A549 (cell line): Measurements from ENCODE around the gene MTPN. TPM values are rescaled to one million over a fixed set of nuclear protein-coding genes. Genes with fewer than 3 reads are reported as not detected.

Source experiments
- ATAC-seq, 2 experiments: fragments of 200-7000 bp in 1 of 2; fragments of >200 bp in 1 of 2; cut with Nextera tagmentation in 1 of 2; cut with Tn5 transposase in 1 of 2; 3 replicates each; pipeline versions ENCODE4 v1.8.0 to v1.9.1; 2018 to 2020; ENCODE audit warnings: mild to moderate bottlenecking in 1 of 2, moderate library complexity in 1 of 2
- CTCF ChIA-PET: fragments of 300-600 bp; sonication (Branson Sonifier 250); formaldehyde crosslinking; extraction: SDS; loops from one replicate; lab custom pipeline; 2021; ENCODE audit warnings: antibody characterized with exemption, inconsistent platforms; lab: Yijun Ruan, JAX
- POLR2A ChIA-PET: fragments of 350-600 bp; formaldehyde crosslinking; extraction: SDS; loops from one replicate; lab custom pipeline; 2021; ENCODE audit warnings: antibody characterized with exemption, inconsistent platforms; lab: Yijun Ruan, JAX
- DNase-seq, 2 experiments: peaks; one replicate each; pipeline versions ENCODE4 v3.0.0 to v3.0.0-alpha.2; 2011 to 2016; ENCODE audit warnings: low read depth in 1 of 2, low spot score in 1 of 2
- FAIRE-seq: peaks from 2 replicates; lab custom pipeline; 2011; peaks lifted over from hg19 to GRCh38; lab: Jason Lieb, UNC
- H3K27ac ChIP-seq, 2 experiments: fragments of >200 bp; sonication (Bioruptor Twin); formaldehyde crosslinking; 3 replicates each; pipeline ENCODE4 v1.5.1; 2016 to 2017
- H3K4me1 ChIP-seq: fragments of >200 bp; sonication (Bioruptor Twin); formaldehyde crosslinking; 3 replicates; pipeline ENCODE4 v1.6.1; 2016
- H3K4me2 ChIP-seq: fragments of >200 bp; sonication (Bioruptor Twin); formaldehyde crosslinking; 3 replicates; pipeline ENCODE4 v1.6.1; 2016
- H3K4me3 ChIP-seq: fragments of >200 bp; sonication (Bioruptor Twin); formaldehyde crosslinking; 3 replicates; pipeline ENCODE4 v1.5.1; 2016
- H3K9me3 ChIP-seq: fragments of >200 bp; sonication (Bioruptor Twin); formaldehyde crosslinking; 3 replicates; pipeline ENCODE4 v1.6.1; 2016
- BHLHE40 ChIP-seq: IDR thresholded peaks from 2 replicates; pipeline ENCODE4 v1.6.1; 2012; ENCODE audit warnings: low read depth, low read length, inconsistent platforms
- EHF ChIP-seq: fragments of 250-450 bp; sonication (Bioruptor Pico); IDR thresholded peaks from 2 replicates; pipeline ENCODE4 v1.5.0; 2020; ENCODE audit warnings: mild to moderate bottlenecking
- EP300 ChIP-seq, 2 experiments: fragments of >200 bp; sonication (Bioruptor Twin); formaldehyde crosslinking; IDR thresholded peaks; 2 replicates in 1 of 2; 3 replicates in 1 of 2; pipeline ENCODE4 v1.6.1; 2016 to 2017
- FOXS1 ChIP-seq: fragments of 250-450 bp; sonication (Bioruptor Pico); IDR thresholded peaks from 2 replicates; pipeline ENCODE4 v1.5.0; 2020; ENCODE audit warnings: mild to moderate bottlenecking, moderate library complexity
- GATA3 ChIP-seq: IDR thresholded peaks from 2 replicates; pipeline ENCODE4 v1.6.1; 2012; ENCODE audit warnings: borderline replicate concordance
- HOXA7 ChIP-seq: fragments of 250-450 bp; sonication (Bioruptor Pico); IDR thresholded peaks from 2 replicates; pipeline ENCODE4 v1.5.0; 2020; ENCODE audit warnings: mild to moderate bottlenecking, moderate library complexity
- JUNB ChIP-seq: fragments of >200 bp; sonication (Bioruptor Twin); formaldehyde crosslinking; IDR thresholded peaks from 2 replicates; pipeline ENCODE4 v1.6.1; 2016
- MYC ChIP-seq: IDR thresholded peaks from 2 replicates; pipeline ENCODE4 v1.6.1; 2012; ENCODE audit warnings: mild to moderate bottlenecking, inconsistent platforms, low read length, improper control_type of control experiment, borderline replicate concordance
- NPAS2 ChIP-seq: fragments of 250-450 bp; sonication (Bioruptor Pico); IDR thresholded peaks from 2 replicates; pipeline ENCODE4 v1.8.0; 2022; ENCODE audit warnings: mild to moderate bottlenecking, moderate library complexity, borderline replicate concordance
- PHF8 ChIP-seq: fragments of 200-600 bp; sonication (generic); IDR thresholded peaks from 2 replicates; pipeline ENCODE4 v1.6.1; 2016; ENCODE audit warnings: low read depth, mild to moderate bottlenecking, antibody characterized with exemption, moderate library complexity, borderline replicate concordance
- RAD21 ChIP-seq, 2 experiments: fragments of >200 bp in 1 of 2; sonication (Bioruptor Twin) in 1 of 2; formaldehyde crosslinking in 1 of 2; IDR thresholded peaks in 1 of 2; conservative IDR thresholded peaks in 1 of 2; 2 replicates in 1 of 2; 3 replicates in 1 of 2; pipeline ENCODE4 v1.6.1; 2012 to 2018; ENCODE audit warnings: inconsistent platforms in 1 of 2
- RARB ChIP-seq: fragments of 250-450 bp; sonication (Bioruptor Pico); IDR thresholded peaks from 2 replicates; pipeline ENCODE4 v1.8.0; 2021; ENCODE audit warnings: mild to moderate bottlenecking, moderate library complexity
- RCOR1 ChIP-seq: fragments of 150-350 bp; IDR thresholded peaks from 2 replicates; pipeline ENCODE4 v1.6.1; 2014; ENCODE audit warnings: antibody characterized with exemption, low read length, low read depth
- RFX5 ChIP-seq: fragments of 450-650 bp; IDR thresholded peaks from 2 replicates; pipeline ENCODE4 v1.7.1; 2014; ENCODE audit warnings: antibody characterized with exemption, mild to moderate bottlenecking, moderate library complexity
- SREBF2 ChIP-seq: fragments of 450-650 bp; IDR thresholded peaks from 2 replicates; pipeline ENCODE4 v1.6.1; 2014; ENCODE audit warnings: mild to moderate bottlenecking, moderate library complexity
- TFCP2L1 ChIP-seq: fragments of 250-450 bp; sonication (Bioruptor Pico); IDR thresholded peaks from 2 replicates; pipeline ENCODE4 v1.5.0; 2021; ENCODE audit warnings: mild to moderate bottlenecking
- WGBS: methylation state at CpG from one replicate; pipeline ENCODE4 v1.1.6; 2017; ENCODE audit errors: missing lambda C conversion rate; 5-methylcytosine and 5-hydroxymethylcytosine counted together
- polyA plus RNA-seq, 4 experiments: library from polyadenylated mRNA; depleted of rRNA in 3 of 4; stranded (reverse); fragments of >200 nt; fragmentation: RNase III in 1 of 4; extraction: RNeasy Plus Mini Kit Qiagen cat#74134 plus additional on column Dnase treatment in 1 of 4; gene quantifications; 2 replicates in 3 of 4; 3 replicates in 1 of 4; pipeline ENCODE4 v1.2.3, GENCODE V29; 2011 to 2017
- TF ChIP-seq, protein P1 (sequence below): fragments of >200 bp; sonication (Bioruptor Twin); formaldehyde crosslinking; IDR thresholded peaks from 3 replicates; pipeline ENCODE4 v1.5.1; 2016
- TF ChIP-seq, protein P2 (sequence below): fragments of >200 bp; sonication (Bioruptor Twin); formaldehyde crosslinking; IDR thresholded peaks from 3 replicates; pipeline ENCODE4 v1.6.1; 2016
- TF ChIP-seq, protein P3 (sequence below): IDR thresholded peaks from 2 replicates; pipeline ENCODE4 v1.6.1; 2012
- TF ChIP-seq, protein P4 (sequence below): fragments of 150-350 bp; IDR thresholded peaks from 2 replicates; pipeline ENCODE4 v1.6.1; 2014; ENCODE audit warnings: low read depth, mild to moderate bottlenecking, low read length

MTPN gene
- polyA plus RNA-seq, 2 of the 4 experiments (the other 2 are of a cell fraction), result 147 to 206 TPM

DNA sequence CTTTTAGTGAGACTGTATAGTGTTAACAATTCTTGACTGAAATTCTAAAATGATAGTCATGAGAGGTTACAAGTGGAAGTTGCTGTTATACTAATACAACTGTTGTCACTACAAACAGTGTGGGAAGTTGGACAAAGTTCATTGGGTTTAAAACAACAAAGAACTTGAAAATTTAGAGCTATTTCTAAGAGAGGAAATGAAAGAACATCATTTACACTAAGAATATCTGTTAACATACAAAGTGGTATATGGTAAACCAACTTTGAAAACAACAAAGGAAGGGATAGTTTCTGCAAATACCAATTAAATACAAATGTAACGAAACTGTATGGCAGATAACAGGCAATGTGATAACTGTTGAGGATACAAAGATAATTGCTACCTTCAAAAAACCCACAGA, 11.6 kb downstream of the MTPN start:
- DNase-seq (no peak), FAIRE-seq (no peak), ATAC-seq (no peak)
- ChIA-PET CTCF (interaction anchor here (1.2 to 1.8 kb wide), 2 partner anchors 9 to 165 kb away, joined by 3 to 7 read pairs; no protein-coding TSS in a partner anchor), POLR2A (no interaction called here)
- Histone ChIP-seq H3K4me1 (peaks cover 23% of the 10 kb centered on the region; the same call in 2 of the 3 replicates), H3K9me3 (no peaks in the 10 kb centered on the region), H3K4me3 (no peak overlapping the region), H3K4me2 (no peak overlapping the region), H3K27ac (no peak overlapping the region)
- WGBS, result 91% methylated on average over 1 of the region's 1 CpG
- TF ChIP-seq MYC, result no peak
- no peak for TF ChIP-seq GATA3
- TF ChIP-seq, protein P1, sequence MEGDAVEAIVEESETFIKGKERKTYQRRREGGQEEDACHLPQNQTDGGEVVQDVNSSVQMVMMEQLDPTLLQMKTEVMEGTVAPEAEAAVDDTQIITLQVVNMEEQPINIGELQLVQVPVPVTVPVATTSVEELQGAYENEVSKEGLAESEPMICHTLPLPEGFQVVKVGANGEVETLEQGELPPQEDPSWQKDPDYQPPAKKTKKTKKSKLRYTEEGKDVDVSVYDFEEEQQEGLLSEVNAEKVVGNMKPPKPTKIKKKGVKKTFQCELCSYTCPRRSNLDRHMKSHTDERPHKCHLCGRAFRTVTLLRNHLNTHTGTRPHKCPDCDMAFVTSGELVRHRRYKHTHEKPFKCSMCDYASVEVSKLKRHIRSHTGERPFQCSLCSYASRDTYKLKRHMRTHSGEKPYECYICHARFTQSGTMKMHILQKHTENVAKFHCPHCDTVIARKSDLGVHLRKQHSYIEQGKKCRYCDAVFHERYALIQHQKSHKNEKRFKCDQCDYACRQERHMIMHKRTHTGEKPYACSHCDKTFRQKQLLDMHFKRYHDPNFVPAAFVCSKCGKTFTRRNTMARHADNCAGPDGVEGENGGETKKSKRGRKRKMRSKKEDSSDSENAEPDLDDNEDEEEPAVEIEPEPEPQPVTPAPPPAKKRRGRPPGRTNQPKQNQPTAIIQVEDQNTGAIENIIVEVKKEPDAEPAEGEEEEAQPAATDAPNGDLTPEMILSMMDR, result no peak
- TF ChIP-seq NPAS2 (CRISPR knock-in tag), result no peak
- TF ChIP-seq SREBF2, result no peak
- TF ChIP-seq EP300 (IDR thresholded peaks at IDR 0.05), result no peak
- TF ChIP-seq, protein P2, sequence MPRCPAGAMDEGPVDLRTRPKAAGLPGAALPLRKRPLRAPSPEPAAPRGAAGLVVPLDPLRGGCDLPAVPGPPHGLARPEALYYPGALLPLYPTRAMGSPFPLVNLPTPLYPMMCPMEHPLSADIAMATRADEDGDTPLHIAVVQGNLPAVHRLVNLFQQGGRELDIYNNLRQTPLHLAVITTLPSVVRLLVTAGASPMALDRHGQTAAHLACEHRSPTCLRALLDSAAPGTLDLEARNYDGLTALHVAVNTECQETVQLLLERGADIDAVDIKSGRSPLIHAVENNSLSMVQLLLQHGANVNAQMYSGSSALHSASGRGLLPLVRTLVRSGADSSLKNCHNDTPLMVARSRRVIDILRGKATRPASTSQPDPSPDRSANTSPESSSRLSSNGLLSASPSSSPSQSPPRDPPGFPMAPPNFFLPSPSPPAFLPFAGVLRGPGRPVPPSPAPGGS, result no peak
- no peak for TF ChIP-seq PHF8
- TF ChIP-seq RAD21 (conservative IDR thresholded peaks at IDR 0.05 in 1 of 2, IDR thresholded peaks at IDR 0.05 in 1 of 2), result no peak
- no peak for TF ChIP-seq RFX5
- TF ChIP-seq, protein P3, sequence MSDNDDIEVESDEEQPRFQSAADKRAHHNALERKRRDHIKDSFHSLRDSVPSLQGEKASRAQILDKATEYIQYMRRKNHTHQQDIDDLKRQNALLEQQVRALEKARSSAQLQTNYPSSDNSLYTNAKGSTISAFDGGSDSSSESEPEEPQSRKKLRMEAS, result no peak
- TF ChIP-seq EHF, result no peak
- TF ChIP-seq, all 56 proteins: peak for 0

DNA sequence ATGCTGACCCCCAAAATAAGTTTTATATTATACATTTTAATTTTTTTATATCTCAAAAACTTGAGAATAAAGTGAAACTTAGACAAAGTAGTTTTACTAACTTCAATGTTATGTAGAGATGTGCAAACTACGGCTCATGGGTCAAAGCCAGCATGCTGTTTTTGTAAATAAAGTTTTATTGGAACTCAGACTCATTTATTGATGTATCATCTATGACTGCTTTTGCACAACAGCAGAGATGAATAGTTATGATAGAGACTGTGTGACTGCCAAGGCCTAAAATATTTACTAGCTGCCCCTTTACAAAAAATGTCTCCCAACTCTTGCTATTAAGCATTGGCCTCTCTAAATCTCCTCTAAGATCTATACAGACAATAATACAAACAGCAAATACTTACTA, 12.4 kb downstream of the MTPN start:
- no peak overlapping the region for H3K4me2 ChIP-seq

More for the DNA sequence above, 12.4 kb downstream of the MTPN start:
- Histone ChIP-seq H3K4me1 (peaks cover 25% of the 10 kb centered on the region; the same call in 2 of the 3 replicates), H3K4me3 (no peak overlapping the region), H3K27ac (no peak overlapping the region), H3K9me3 (no peaks in the 10 kb centered on the region)
- TF ChIP-seq, protein P2, result no peak
- TF ChIP-seq, protein P1, result no peak
- no peak for TF ChIP-seq BHLHE40
- TF ChIP-seq RCOR1, result no peak
- no peak for TF ChIP-seq TFCP2L1 (CRISPR knock-in tag)
- no peak for TF ChIP-seq HOXA7
- TF ChIP-seq JUNB, result no peak
- TF ChIP-seq RARB (CRISPR knock-in tag), result no peak
- no peak for TF ChIP-seq RAD21 (conservative IDR thresholded peaks at IDR 0.05 in 1 of 2, IDR thresholded peaks at IDR 0.05 in 1 of 2)
- TF ChIP-seq FOXS1 (CRISPR knock-in tag), result no peak
- no peak for TF ChIP-seq MYC
- TF ChIP-seq, protein P4, sequence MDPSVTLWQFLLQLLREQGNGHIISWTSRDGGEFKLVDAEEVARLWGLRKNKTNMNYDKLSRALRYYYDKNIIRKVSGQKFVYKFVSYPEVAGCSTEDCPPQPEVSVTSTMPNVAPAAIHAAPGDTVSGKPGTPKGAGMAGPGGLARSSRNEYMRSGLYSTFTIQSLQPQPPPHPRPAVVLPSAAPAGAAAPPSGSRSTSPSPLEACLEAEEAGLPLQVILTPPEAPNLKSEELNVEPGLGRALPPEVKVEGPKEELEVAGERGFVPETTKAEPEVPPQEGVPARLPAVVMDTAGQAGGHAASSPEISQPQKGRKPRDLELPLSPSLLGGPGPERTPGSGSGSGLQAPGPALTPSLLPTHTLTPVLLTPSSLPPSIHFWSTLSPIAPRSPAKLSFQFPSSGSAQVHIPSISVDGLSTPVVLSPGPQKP, result no peak
- ChIA-PET CTCF (no interaction called here), POLR2A (no interaction called here)
- DNase-seq (no peak), ATAC-seq (no peak), FAIRE-seq (no peak)
- 89% methylated on average over 1 of the region's 1 CpG for WGBS
